NCI-H146 (cell line): ENCODE results near the gene EPHA3.

Source experiments
- DNase-seq: peaks from one replicate; lab custom pipeline; 2025; lab: John Stamatoyannopoulos, UW

The EPHA3 gene

DNA sequence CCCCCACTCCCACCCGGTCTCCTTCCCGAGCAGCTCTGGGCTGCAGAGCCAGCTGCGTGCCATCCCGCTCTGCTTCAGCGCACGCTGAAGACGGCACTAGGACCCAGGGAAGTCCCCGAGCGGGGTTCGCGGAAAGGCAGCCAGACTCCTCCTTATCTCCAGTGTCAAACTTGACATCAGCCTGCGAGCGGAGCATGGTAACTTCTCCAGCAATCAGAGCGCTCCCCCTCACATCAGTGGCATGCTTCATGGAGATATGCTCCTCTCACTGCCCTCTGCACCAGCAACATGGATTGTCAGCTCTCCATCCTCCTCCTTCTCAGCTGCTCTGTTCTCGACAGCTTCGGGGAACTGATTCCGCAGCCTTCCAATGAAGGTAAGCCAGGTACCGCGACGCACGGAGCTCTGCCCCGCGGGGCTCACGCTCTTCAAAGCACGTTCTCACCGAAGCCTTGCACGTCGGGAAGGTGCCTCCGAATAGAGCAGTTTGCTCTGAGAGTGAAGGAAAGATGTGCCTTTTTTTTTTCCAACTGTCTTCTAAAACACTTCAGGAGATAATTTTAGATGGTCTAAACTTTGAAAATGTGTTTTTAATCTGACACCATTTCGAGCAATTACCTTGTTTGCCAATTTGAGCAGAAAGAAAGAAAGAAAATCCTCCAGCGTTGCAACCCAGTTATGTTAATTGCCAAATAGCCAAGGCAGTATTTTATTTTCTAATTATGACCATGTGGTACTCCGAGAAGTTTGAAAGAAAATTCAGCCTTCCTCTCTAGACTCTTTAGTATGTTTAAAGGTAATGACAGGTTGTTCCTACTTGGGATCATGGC is at the start of gene EPHA3:
Gene EPHA3 (plus strand): TSS at position 161 of the 830 bp plus-strand sequence. CDS start 128 bp downstream, at position 289.
- peak; percentile 76 for DNase-seq

DNA sequence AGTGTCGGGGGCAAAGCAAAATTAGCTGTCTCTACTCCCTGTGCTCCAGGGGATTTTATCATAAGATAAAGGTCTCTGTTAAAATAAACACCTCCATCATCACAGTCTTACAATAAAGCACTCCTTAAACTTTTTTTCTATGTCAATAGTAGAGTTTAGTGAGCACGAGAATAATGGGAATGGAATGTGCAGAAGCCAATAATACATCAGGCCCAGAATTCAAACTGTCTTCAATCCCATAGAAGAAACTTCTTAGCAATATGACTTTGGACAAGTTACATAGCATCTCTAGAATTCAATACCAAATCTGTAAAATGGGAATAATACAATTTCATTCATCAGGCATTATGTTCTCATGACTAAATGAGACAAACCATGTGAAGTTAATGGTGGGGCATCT is 49.0 kb upstream of the EPHA3 start:
- DNase-seq: no peak

DNA sequence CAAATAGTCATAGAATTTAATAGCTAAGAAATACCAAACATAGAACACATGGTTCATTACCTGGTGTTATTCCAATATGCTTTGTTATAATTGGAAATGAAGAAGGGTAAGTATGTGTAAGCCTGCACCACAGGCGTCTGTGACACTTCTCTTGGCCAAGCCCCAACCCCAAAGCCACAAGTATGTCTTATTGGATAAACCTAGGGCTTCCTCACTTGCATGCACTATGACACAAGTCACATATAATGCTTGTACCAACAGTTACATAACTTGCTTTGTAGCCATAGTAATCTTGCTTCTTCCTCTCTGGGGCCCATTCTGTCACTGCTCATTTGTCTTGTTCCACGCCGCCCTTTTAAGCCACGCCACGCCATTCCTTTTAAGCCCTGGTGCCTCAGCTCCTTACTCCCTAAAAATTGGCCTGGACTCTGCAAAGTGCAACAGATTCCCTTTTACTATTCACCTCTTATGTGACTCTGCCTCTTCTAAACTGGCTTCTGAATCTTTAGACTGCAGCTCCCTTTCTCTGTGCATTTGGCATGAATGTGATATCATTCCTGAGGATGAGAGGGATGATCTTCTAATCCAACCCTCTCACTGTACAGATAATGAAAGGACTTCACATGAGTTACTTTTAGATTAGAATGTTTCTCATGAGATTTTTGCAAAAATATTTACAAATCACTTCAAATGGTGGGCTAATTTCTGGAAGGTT is 48.1 kb upstream of the EPHA3 start:
- DNase-seq: no peak

DNA sequence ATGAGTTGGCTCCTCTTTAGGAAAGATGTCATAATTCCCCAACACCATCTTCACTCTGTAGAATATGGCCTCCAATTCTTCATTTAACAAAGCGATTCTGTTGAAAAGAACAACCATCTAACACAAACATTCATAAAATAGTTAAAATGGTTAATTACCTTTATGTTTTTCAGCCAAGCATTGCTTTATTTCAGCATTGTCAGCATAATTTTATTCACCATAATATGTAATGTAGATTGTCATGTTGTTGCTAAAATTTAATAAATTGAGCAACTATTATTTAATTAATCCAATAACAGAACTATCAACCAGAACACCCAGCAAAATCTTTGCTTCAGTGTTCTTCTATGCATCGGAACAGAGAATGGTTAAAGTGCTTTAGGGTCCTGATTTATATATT is 46.2 kb upstream of the EPHA3 start:
- DNase-seq: no peak

DNA sequence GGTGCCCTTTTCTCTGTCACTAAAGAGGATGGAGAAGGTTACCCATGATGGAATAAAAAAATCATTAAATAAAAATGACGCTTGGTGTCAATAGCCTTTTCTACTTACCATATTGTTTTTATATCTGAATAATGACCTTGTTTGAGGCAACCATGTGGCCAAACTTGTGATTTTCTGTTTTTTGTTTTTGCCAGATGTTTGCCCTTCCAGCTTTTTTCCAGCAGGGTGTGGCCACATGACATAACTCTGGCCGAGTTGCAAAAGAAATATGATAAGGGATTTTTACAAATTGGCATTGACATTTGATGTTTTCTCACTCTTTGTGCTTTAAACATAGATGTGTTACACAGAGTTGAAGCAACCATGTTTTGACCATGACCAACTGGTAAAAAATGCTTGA is 39.7 kb upstream of the EPHA3 start:
- no peak for DNase-seq

DNA sequence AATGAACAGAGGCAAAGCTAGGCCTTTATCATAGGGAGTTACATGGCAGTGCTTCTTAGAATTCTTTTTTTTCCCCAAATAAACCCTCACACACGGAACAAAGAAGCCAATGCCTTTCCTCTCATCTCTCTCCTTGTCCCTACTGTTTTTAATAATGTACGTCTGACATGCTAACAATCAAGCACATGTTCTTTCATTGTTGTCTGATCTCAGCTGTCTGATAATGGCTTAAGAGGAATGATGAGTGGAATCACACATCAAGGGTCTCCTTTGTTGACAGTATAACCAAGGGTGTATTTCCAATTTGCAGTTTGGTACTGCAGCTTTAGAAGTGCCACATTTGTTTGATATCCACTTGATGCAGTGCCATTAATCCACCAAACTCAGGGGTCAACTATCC is 34.8 kb upstream of the EPHA3 start:
- no peak for DNase-seq

GRCh38 chr3:89079944-89080343 is 27.5 kb upstream of the EPHA3 start:
- DNase-seq: no peak

DNA sequence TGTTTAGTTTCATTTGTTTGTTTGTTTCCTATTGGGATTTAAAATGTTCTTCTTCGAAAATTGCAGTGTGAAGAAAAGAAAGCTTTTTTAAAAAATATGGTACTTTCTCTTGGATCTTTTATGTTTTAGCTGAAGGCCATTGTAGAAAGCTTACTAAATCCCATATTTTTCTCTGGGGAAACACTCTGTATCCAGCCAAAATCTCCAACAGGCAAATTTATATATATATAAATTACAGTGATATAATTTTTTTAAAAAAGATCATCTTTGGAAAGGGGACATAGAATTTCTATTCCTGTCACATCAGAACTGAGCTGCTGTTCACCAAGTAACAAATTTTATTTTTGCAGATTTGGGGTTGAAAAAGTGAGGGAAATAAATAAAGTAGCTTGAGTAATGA is 19.6 kb upstream of the EPHA3 start:
- no peak for DNase-seq

DNA sequence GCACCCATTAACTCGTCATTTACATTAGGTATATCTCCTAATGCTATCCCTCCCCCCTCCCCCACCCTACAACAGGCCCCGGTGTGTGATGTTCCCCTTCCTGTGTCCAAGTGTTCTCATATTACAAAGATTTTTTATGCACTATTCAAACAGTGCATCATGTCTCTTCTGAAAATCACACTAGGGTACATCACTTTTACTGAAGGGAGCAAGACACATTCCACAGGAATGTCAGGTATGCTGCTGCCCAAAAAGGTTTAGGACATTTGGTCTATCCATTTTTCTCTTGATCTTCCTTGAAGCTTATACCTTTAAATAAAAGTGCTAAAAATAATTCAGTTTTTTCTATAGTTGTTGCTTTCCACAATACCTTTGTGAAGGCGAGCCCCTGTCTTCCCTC is 9.2 kb upstream of the EPHA3 start:
- no peak for DNase-seq

DNA sequence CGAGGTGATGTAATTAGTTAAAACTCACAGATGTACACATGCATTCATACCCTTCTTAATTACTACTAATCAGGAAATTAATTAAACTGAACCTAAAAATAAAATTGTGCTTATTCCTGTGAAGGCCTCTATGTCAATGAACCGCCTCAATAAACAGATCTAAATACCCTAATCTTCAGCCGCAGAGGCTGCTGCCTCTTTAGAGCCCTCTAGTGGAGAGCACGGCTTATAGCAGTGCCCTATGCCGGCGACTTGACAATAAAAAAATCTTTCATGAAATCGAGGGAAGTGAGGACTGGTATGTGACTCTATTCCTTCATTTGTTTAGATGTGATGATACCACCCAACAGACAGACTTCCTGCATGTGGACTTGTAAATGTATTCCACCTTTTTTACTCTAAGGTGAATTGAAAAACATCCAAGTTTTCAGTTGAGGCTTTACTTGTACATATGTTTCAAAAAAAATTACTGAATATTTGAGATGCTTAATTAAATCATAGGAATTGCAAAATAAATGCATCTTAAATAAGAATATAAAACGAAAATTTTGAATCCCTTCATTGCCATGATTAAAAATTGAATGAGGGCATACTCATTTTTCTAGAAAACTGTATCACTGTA is 8.3 kb upstream of the EPHA3 start:
- peak; percentile 51 for DNase-seq

DNA sequence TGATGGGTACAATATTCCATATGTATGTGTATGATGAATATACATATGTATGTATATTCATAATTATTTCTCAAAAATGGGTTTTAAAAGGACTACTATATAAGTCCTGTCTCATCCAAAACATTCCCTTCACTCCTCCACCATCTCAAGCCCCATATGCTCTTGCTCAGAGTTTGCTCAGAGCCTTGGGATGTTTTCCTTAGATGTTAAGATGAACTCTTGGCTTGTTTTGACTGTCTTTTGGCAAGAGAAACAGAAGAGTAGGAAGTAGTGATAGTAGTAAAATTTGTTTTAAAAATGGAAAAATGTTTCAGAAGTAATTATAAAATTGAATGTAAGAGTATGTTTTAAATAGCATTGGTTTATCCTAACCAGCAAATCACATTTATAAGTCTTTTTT is 6.2 kb upstream of the EPHA3 start:
- DNase-seq: no peak

- DNase-seq: no peak
Measured at GRCh38 chr3:89101921-89102320, 5.5 kb upstream of the EPHA3 start.

- DNase-seq: no peak
Measured at GRCh38 chr3:89104499-89104898, 2.9 kb upstream of the EPHA3 start.

DNA sequence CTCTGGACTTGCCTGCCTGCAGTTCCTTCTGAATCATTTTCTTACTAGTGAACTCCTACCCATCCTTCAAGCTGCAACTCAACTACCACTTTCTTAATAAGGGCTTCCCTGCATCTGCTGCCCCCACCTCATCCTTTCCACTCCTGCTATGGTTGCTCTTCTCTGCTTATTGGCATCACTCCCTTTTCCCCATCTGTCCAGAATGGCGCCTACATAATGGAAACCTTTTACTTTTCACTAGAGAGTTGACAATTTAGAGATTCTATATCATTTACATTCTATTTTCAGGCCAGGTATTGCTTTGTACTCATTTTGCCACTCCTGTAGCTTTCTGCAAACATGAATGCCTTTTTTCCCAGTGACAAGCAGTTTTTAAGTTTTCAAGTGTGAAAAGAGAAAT is 1.9 kb upstream of the EPHA3 start:
- DNase-seq: no peak

DNA sequence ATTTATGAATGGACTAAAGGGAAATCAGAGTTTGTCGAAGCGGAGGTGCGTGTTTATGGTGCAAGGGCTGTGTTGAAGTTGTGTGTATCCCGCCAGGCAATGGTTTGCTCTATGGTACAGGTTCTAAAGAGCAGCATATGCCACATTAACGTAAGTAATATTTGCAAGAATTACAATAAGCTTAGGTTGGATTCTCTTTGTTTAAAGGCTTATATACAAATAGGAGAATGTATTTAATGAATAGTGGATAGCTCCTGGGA is 800 bp downstream of the EPHA3 start:
- no peak for DNase-seq

GRCh38 chr3:89113344-89113743 is 5.9 kb downstream of the EPHA3 start:
- DNase-seq: no peak

DNA sequence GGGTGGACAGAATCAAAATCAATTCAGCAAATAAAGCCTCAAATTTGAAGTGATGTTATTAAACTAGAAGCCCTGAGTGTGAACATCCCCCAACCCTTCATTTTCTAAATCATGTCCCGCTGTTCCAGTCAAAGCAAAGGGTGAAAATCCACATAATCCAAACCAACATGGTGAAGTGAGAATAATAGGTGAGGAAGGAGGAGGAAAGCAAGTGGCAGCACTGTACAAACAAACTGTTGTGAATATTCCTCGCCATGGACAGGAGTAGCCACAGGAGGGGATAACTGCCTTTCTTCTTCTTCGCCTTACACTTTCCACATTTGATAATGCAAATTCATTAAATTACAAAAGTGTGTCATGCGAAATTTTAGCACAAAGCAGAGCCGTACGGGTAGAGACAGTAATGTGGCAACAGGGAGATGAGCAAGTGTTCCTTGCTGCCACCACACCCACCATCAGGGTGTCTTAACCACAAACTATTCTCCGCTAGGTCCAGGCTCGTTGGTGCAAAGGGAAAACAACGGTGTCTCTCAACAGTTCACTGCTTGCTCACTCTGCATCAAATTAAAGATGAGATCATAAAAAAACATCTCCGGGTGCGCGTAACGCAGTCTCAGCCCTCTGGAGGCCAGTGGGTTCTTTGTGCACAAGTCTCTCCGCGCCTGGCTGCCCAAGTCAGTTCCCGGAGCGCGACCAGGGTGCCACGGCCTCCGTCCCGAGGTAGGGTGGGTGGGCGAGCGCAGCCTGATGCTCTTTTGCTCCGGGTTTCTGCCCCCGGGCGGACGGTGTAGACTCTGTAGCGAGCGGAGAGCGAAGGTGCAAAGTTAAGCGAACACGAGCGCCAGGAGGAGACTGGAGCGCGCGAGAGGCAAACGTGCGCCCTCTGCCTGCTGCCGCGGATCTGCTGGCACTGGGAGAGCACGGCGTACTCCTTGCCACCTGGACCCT is 6.7 kb downstream of the EPHA3 start:
- peak; percentile 80 for DNase-seq

- no peak for DNase-seq
Measured at GRCh38 chr3:89114841-89115223, 7.4 kb downstream of the EPHA3 start.

GRCh38 chr3:89116476-89116875 is 9.1 kb downstream of the EPHA3 start:
- DNase-seq: no peak

GRCh38 chr3:89138048-89138447 is 30.6 kb downstream of the EPHA3 start:
- no peak for DNase-seq

DNA sequence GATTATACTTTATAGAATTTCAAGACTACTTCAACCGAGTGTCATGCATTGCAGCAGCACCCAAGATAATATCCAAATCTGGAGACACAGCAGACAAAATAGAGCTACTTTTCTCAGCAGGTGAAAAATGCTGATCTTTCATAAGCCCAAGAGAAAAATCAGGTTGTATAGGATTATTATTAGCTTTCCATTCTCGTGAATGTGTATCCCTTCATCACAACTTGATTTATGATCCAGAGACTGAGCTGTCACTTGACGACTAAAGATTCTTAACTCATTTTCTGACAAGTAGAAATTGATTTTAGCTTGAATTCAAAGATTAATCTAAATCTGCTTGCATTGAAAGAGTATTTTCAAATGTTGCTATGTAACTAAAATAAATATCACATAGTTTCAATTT is 32.4 kb downstream of the EPHA3 start:
- DNase-seq: no peak

DNA sequence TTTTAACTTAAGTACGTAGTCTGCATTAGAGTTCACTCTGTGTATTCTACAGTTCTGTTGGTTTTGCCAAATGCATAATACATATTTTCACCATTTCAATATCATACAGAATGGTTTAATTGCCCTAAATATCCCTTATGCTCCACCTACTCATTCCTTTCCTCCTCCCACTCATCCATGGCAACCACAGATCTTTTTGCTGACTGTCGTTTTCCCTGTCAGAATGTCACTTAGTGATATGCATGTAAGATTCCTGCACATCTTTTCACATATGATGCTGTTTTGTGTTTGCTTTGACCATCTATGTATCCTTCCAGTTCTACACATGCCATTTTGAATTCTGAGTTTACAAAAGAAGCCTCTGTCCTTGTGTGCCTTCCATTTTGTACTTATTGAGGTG is 36.7 kb downstream of the EPHA3 start:
- no peak for DNase-seq
